Measurements from ENCODE around the gene EPHB1.

Gene EPHB1

GRCh38 chr3:135133905-135134683 lies 339.0 kb downstream of the EPHB1 start:
- DNase-seq (ENCODE audit: low spot score): no peak

- DNase-seq (ENCODE audit: low spot score): no peak
Observed at GRCh38 chr3:135134684-135135075, 339.6 kb downstream of the EPHB1 start.

- no peak for DNase-seq (ENCODE audit: low spot score)
Observed at GRCh38 chr3:135135445-135135844, 340.4 kb downstream of the EPHB1 start.

- DNase-seq (ENCODE audit: low spot score): no peak
Observed at GRCh38 chr3:135136361-135137100, 341.5 kb downstream of the EPHB1 start.

- no peak for DNase-seq (ENCODE audit: low spot score)
Observed at GRCh38 chr3:135137296-135137695, 342.2 kb downstream of the EPHB1 start.

GRCh38 chr3:135138776-135139175 lies 343.7 kb downstream of the EPHB1 start:
- DNase-seq (ENCODE audit: low spot score): no peak

- no peak for DNase-seq (ENCODE audit: low spot score)
Observed at GRCh38 chr3:135140591-135140990, 345.5 kb downstream of the EPHB1 start.

GRCh38 chr3:135141160-135141559 lies 346.1 kb downstream of the EPHB1 start:
- no peak for DNase-seq (ENCODE audit: low spot score)

- DNase-seq (ENCODE audit: low spot score): no peak
Observed at GRCh38 chr3:135141672-135142071, 346.6 kb downstream of the EPHB1 start.

GRCh38 chr3:135142530-135142929 lies 347.5 kb downstream of the EPHB1 start:
- DNase-seq (ENCODE audit: low spot score): no peak

- no peak for DNase-seq (ENCODE audit: low spot score)
Observed at GRCh38 chr3:135143474-135143873, 348.4 kb downstream of the EPHB1 start.

GRCh38 chr3:135145581-135145980 lies 350.5 kb downstream of the EPHB1 start:
- no peak for DNase-seq (ENCODE audit: low spot score)

- no peak for DNase-seq (ENCODE audit: low spot score)
Observed at GRCh38 chr3:135147657-135148056, 352.6 kb downstream of the EPHB1 start.

GRCh38 chr3:135148398-135149020 lies 353.4 kb downstream of the EPHB1 start:
- no peak for DNase-seq (ENCODE audit: low spot score)

GRCh38 chr3:135149707-135150681 lies 354.9 kb downstream of the EPHB1 start:
- DNase-seq (ENCODE audit: low spot score): no peak

- no peak for DNase-seq (ENCODE audit: low spot score)
Observed at GRCh38 chr3:135154186-135154585, 359.1 kb downstream of the EPHB1 start.

- no peak for DNase-seq (ENCODE audit: low spot score)
Observed at GRCh38 chr3:135155228-135155627, 360.2 kb downstream of the EPHB1 start.

- DNase-seq (ENCODE audit: low spot score): no peak
Observed at GRCh38 chr3:135155791-135156190, 360.7 kb downstream of the EPHB1 start.

- DNase-seq (ENCODE audit: low spot score): no peak
Observed at GRCh38 chr3:135157045-135157740, 362.1 kb downstream of the EPHB1 start.

GRCh38 chr3:135158520-135158919 lies 363.5 kb downstream of the EPHB1 start:
- no peak for DNase-seq (ENCODE audit: low spot score)

- DNase-seq (ENCODE audit: low spot score): no peak
Observed at GRCh38 chr3:135159681-135160247, 364.7 kb downstream of the EPHB1 start.
